Right cardiac atrium (tissue), 5 donors: Measurements from ENCODE around the gene ODAD2. TPM values are rescaled to one million over a fixed set of nuclear protein-coding genes. Genes with fewer than 3 reads are reported as not detected.
"Not testable (repeated sequence)": the region's sequence is repeated elsewhere in the genome, so short reads cannot be mapped to it uniquely, and the experiment has no call there.

Source experiments
- ATAC-seq, 2 donors: fragments of 200-7000 bp; cut with Tn5 transposase; one replicate each; pipeline versions ENCODE4 v1.8.0 to v1.9.1; 2020; ENCODE audit warnings: moderate library complexity in 2 of 2, mild to moderate bottlenecking in 1 of 2
- DNase-seq, 3 donors: peaks; one replicate each; pipeline ENCODE4 v3.0.0-alpha.2; 2020
- H3K27ac ChIP-seq: one replicate; pipeline ENCODE4 v1.5.1; 2013; ENCODE audit warnings: mild to moderate bottlenecking, low read length, control low read depth, moderate library complexity
- H3K27me3 ChIP-seq: one replicate; pipeline ENCODE4 v1.6.1; 2013; ENCODE audit not compliant: control insufficient read depth, insufficient read depth
- H3K4me1 ChIP-seq: one replicate; pipeline ENCODE4 v1.6.1; 2013; ENCODE audit warnings: low read length; ENCODE audit not compliant: control insufficient read depth, insufficient read depth
- H3K4me3 ChIP-seq: one replicate; pipeline ENCODE4 v1.5.1; 2013; ENCODE audit warnings: low read length, control low read depth
- H3K9me3 ChIP-seq: one replicate; pipeline ENCODE4 v1.6.1; 2013; ENCODE audit warnings: low read length; ENCODE audit not compliant: control insufficient read depth
- WGBS: extraction: QIAGEN DNeasy Blood & Tissue Kit; methylation state at CpG from one replicate; pipeline ENCODE4 v1.1.7; 2013; 5-methylcytosine and 5-hydroxymethylcytosine counted together
- intact Hi-C, 4 donors: fragments of 100-400 bp; cut with DNase I; formaldehyde crosslinking; loops; one replicate each; pipeline versions ENCODE4 v1.11.0 to v1.14.0; 2022 to 2023
- polyA plus RNA-seq: library from polyadenylated mRNA; stranded (reverse); fragments of 200-250 nt; gene quantifications from one replicate; pipeline ENCODE4 v1.2.3, GENCODE V29; 2013
- total RNA-seq, 4 donors: library from RNA; stranded (reverse); fragmentation: NEBNext Ultra II Directional; extraction: Animal tissue kit (Norgen Biotek cat#: 25700); gene quantifications; one replicate each; pipeline ENCODE4 v1.2.1, GENCODE V29; 2021
- donor health status: healthy with polysubstance abuse.
- donor health status: DM: no; HTN: yes; CAD: no.
- donor health status: DM: no; HTN: no; CAD: no.
- donor health status: DM: no; HTN: yes; CAD: no; lungs with severe emphysema.
- donor health status: DM: yes; HTN: yes; CAD: no.

The ODAD2 gene
- total and polyA plus RNA-seq, 5 donors, result 0.05 to 0.29 (median 0.11) TPM; not detected in 2

DNA sequence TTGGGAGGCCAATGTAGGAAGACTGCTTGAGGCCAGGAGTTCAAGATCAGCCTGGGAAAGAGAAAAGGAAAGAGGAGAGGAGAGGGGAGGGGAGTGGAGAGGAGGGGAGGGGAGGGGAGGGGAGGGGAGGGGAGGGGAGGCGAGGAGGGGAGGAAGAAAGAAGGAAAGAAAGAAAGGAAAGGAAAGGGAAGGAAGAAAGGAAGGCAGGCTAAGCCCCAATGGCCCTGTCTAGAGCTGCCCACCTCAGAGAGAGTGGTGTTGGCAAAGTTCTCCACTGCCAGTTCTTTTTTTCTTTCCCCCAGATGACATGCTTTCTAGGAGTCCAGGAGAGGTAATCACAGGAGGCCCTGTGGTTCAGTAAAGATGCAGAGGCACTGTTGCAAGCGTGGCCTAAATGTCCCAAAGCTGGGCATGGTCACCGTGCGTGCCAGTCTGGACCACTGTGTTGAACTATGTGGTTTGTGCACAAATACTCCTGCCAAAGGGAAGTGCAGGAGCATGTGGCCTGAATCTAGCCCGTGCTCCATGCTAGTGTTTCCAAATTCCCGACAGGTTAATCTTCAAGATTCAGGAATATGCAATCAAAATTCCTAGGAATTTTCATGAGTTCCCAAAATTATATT, 39.7 kb downstream of the ODAD2 start:
- Histone ChIP-seq H3K27me3 (no peaks in the 10 kb centered on the region), H3K9me3 (no peaks in the 10 kb centered on the region), H3K27ac (no peak overlapping the region), H3K4me3 (no peak overlapping the region), H3K4me1 (no peaks in the 10 kb centered on the region)
- intact Hi-C loops, result no loop called here
- no peak for DNase-seq
- 87% methylated on average over 6 of the region's 6 CpGs for WGBS
- no peak for ATAC-seq

DNA sequence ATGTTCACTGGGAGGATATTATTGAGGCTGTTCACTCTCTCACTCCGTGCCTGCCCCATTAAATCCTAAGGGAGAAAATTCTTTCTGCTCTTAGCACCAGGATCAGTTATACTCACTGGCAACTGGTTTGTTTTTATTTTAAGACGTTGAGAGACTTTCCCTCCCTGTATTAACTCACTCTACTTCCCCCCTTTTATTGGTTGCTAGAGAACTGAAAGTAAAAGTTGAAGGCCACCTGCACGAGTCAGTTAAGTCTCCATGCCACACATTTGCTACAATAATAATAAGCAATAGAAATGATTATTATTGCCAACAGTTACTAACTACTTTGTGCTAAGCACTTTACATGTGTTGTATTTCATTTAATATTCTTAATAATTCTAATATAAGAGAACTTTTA, 40.5 kb downstream of the ODAD2 start:
- H3K9me3 ChIP-seq, H3K4me1 ChIP-seq, DNase-seq, H3K27me3 ChIP-seq, intact Hi-C loops, H3K4me3 ChIP-seq, H3K27ac ChIP-seq, ATAC-seq: not testable (repeated sequence)
- WGBS, result 39% methylated on average over 3 of the region's 3 CpGs

DNA sequence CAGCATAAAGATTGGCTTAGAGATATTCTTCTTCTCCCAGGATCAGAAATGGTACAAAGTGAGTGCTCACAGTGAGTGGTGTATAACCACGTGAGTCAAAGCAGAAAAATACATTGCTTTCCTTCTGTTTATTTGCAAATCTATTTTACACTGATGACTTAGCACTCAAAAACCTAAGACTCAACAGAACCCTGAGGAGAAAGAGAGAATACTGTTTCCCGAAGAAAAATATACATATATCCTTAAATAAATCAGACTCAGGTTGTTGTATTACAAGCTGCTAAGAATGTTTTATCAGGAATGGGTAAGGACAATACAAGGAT, 48.7 kb downstream of the ODAD2 start:
- Histone ChIP-seq H3K4me1 (no peaks in the 10 kb centered on the region), H3K27me3 (no peaks in the 10 kb centered on the region), H3K4me3 (no peak overlapping the region), H3K9me3 (no peaks in the 10 kb centered on the region), H3K27ac (no peak overlapping the region)
- 79% methylated on average over 2 of the region's 2 CpGs for WGBS
- DNase-seq (no peak), ATAC-seq (no peak)
- intact Hi-C loops, result no loop called here

DNA sequence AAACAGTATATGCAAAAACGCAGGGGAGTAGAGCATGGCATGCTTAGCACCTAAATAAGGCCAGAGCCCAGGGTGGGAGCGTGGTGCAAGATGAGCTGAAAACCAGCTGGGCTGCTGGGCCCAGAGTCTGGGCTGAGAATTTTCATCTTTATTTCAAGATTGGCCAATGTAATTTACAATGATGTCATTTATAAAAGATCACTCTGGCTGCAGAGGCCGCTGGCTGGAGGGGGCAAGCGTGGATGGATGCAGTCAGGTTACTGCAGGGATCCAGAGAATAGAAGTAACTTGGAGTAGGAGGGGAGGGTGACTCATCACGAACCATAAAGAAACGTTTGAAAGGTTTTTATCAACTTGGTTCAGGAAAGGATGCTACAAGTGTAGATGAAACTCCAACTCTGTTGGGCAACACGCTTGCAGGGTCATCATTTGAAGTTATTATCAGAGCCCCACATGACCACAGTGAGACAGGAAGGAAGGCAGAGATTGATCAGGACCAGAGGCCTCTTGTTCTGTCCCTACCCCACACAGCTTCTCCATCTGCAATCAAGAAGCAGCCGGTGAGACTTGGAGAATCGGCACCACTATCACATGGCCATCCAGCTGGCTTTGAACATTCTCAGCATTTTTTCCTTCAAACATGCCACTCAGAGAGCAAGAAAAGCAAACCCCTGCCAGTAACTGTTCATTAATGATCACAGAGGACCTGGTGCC, 49.2 kb downstream of the ODAD2 start:
- WGBS, result 54% methylated on average over 9 of the region's 9 CpGs
- Histone ChIP-seq H3K4me3 (no peak overlapping the region), H3K9me3 (no peaks in the 10 kb centered on the region), H3K27ac (no peak overlapping the region), H3K4me1 (no peaks in the 10 kb centered on the region), H3K27me3 (no peaks in the 10 kb centered on the region)
- ATAC-seq (no peak), DNase-seq (no peak)
- intact Hi-C loops, result no loop called here

DNA sequence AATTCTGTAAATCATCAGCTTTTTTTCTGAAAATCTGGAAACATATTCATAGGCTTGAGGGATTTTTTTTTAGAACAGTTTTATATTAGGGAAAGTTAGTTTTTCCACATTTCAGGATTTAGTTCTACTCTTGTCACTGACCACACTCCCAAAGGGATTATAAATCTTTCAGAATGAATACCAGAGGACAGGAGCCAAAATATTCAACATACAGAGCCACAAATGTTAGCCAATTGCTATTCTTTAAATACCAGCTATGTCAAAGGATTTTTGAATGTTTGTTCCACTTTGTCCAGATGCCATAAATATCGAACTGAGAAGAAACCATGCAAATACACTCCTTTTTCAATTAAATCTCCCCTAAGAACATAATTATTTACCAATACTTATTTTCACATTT, 50.7 kb downstream of the ODAD2 start:
- ATAC-seq (no peak), DNase-seq (no peak)
- WGBS, result 41% methylated on average over 1 of the region's 1 CpG
- intact Hi-C loops, result no loop called here
- Histone ChIP-seq H3K27me3 (no peaks in the 10 kb centered on the region), H3K4me1 (no peaks in the 10 kb centered on the region), H3K9me3 (no peaks in the 10 kb centered on the region), H3K4me3 (no peak overlapping the region), H3K27ac (no peak overlapping the region)

DNA sequence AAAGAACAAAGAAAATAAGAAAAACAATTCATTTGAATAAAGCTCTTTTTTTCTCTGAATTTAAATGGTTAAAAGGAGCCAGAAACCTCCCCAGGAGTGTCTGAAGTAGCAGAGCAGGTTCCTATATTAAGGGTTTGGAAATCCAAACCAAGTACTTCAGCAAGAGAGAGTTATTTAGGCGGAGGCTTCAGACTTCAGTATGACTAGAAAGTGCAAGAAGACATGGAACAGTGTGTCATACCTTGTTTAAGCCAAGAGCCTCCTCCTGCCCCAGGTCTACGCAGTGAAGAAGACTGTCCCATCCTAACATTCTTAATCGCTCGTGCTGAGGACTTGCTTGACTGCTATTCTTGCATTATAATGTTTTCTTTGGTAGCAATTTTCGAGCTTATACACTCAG, 51.3 kb downstream of the ODAD2 start:
- no peak overlapping the region for H3K4me3 ChIP-seq
- no peak overlapping the region for H3K27ac ChIP-seq
- H3K27me3 ChIP-seq, result no peaks in the 10 kb centered on the region
- no peak for DNase-seq
- intact Hi-C loops, result no loop called here
- ATAC-seq, result no peak
- H3K4me1 ChIP-seq, result no peaks in the 10 kb centered on the region
- WGBS, result 62% methylated on average over 5 of the region's 5 CpGs
- no peaks in the 10 kb centered on the region for H3K9me3 ChIP-seq

DNA sequence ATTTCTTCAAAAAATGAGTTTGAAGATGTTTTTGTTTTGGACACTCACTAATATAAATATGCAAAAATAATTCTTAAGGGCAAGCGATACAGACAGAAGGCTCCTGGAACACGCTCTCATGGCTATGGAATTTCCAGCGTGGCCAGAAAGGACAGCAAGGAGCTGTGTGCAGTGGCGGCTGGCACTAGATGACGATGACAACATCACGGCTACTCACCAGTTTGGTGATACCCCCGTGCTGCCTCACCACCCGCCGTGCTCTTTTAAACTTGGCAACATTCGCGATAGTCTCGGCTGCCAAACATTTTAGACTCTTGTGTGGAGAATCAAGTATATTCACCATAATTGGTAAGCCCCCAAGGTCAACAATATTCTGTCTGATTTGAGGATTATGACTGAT, 54.9 kb downstream of the ODAD2 start:
- no peak for ATAC-seq
- Histone ChIP-seq H3K4me1 (no peaks in the 10 kb centered on the region), H3K27me3 (no peaks in the 10 kb centered on the region), H3K9me3 (no peaks in the 10 kb centered on the region), H3K27ac (no peak overlapping the region), H3K4me3 (no peak overlapping the region)
- WGBS, result 55% methylated on average over 12 of the region's 12 CpGs
- DNase-seq, result peak; percentile 43 to 46 (median 46)
- intact Hi-C loops, result no loop called here

DNA sequence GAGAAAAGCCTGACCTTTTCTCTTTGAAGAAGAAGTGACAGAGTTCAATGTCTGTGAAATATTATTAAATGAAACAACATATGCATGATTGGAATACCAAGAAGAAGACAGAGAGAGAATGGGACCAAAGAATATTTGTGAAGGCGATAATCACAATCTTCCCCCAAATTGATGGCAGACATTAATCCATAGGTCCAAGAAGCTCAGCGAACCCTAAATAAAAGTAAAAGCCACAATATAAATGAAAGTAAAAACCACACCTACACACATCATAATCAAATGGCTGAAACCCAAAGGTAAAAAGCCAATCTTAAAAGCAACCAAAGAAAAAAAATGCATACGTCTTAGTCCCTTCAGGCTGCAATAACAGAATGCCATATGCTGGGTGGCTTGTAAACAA, 84.0 kb downstream of the ODAD2 start:
- Histone ChIP-seq H3K4me3 (no peak overlapping the region), H3K27me3 (no peaks in the 10 kb centered on the region), H3K4me1 (no peaks in the 10 kb centered on the region), H3K9me3 (no peaks in the 10 kb centered on the region), H3K27ac (no peak overlapping the region)
- no peak for DNase-seq
- intact Hi-C loops, result no loop called here
- no peak for ATAC-seq
- WGBS, result 93% methylated on average over 3 of the region's 3 CpGs

DNA sequence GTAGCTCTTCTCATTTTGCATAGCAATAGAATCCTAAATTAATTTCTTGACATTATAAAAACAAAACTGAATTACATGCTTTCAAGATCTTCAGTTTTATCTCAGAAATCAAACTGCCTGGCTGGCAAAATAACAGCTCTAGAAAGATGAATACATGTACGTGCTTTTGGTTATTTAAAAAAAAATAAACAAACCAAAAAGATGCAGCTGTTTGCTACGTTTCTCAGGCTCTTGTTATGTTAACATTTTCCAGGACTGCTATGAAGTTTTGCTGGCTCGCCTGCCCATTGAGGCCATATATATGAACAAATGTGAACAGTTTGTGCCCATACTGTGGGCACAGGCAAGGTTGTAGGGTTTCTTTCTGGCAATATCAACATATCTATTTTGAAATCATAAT, 86.6 kb downstream of the ODAD2 start:
- ATAC-seq (no peak), DNase-seq (no peak)
- H3K27me3 ChIP-seq, result no peaks in the 10 kb centered on the region
- H3K27ac ChIP-seq, result no peak overlapping the region
- no peak overlapping the region for H3K4me3 ChIP-seq
- H3K9me3 ChIP-seq, result no peaks in the 10 kb centered on the region
- H3K4me1 ChIP-seq, result no peaks in the 10 kb centered on the region
- intact Hi-C loops, result no loop called here
- 44% methylated on average over 3 of the region's 3 CpGs for WGBS

DNA sequence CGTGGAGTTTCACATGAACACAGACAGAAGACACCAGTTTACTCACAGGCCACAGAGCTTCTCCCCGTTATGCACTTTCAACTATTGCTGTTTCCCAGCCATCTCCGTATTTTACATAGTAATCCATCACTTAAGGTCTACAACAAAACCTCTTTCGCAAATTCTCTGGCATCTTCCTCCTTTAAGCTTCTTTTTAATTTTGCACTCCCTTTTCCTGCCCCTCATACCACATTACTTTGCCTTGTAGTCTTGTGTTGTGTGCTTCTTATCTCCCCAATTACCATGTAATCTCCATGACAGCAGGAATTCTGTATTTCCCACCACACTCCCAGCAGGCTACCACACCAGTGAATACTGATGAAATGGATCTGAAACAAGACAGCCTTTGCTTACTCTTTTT, 87.3 kb downstream of the ODAD2 start:
- Histone ChIP-seq H3K4me1 (no peaks in the 10 kb centered on the region), H3K9me3 (no peaks in the 10 kb centered on the region), H3K27ac (no peak overlapping the region), H3K4me3 (no peak overlapping the region), H3K27me3 (no peaks in the 10 kb centered on the region)
- ATAC-seq, result no peak
- 36% methylated on average over 4 of the region's 4 CpGs for WGBS
- no peak for DNase-seq
- intact Hi-C loops, result no loop called here

DNA sequence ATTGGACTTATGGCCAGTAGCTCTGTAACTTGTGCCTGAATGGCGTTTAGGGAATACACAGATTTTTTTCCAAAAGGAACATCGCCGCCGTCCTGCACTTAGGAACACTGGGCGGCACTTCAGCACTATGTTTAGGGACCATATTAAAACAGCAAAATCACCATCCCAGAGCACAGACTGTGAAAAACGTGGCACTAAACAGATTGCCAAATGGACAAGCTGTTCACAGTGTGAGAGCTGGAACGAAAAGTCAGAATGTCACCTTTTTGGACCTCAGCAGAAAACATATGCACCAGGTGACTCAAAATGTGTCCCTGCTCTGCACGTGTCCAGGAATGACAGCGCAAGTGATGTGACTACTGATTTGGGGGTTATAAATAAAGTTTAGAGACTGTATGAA, 87.9 kb downstream of the ODAD2 start:
- intact Hi-C loops, result no loop called here
- 61% methylated on average over 9 of the region's 9 CpGs for WGBS

DNA sequence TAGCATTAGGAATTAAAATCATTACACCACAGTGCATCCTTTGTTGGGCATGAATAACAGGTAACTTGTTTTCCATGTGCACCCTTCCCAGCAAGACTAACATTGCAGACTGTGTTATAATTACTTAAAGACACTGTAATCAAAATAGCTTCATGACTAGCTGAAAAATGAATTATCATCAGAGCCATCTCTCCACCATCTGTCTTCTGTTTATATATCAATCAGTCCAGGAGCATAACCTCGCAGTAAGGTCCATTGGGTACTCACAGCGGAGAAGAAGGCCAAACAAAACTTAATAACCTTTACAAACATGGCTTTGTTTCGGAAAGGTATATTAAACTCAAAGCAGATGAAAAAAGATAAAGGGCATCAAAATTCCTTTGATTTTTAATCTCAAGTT, 90.6 kb downstream of the ODAD2 start:
- no peaks in the 10 kb centered on the region for H3K27me3 ChIP-seq
- WGBS, result 85% methylated on average over 3 of the region's 3 CpGs

More for the DNA sequence above, 87.9 kb downstream of the ODAD2 start:
- ATAC-seq, result no peak
- no peaks in the 10 kb centered on the region for H3K4me1 ChIP-seq
- H3K9me3 ChIP-seq, result no peaks in the 10 kb centered on the region
- no peak for DNase-seq
- no peaks in the 10 kb centered on the region for H3K27me3 ChIP-seq
- H3K4me3 ChIP-seq, result no peak overlapping the region
- no peak overlapping the region for H3K27ac ChIP-seq

More for the DNA sequence above, 90.6 kb downstream of the ODAD2 start:
- intact Hi-C loops, result no loop called here
- no peak for ATAC-seq
- Histone ChIP-seq H3K4me3 (no peak overlapping the region), H3K4me1 (no peaks in the 10 kb centered on the region), H3K9me3 (no peaks in the 10 kb centered on the region), H3K27ac (no peak overlapping the region)
- DNase-seq, result no peak
